Measurements from ENCODE around the gene PUM1.

GRCh38 chr1:31038360-31038759 is 27.2 kb downstream of the PUM1 start:
- TF ChIP-seq POLR2A (IDR thresholded peaks at IDR 0.05; ENCODE audit: low read depth, low read length): no peak
- no peak for TF ChIP-seq CTCF (conservative IDR thresholded peaks at IDR 0.05; ENCODE audit: low read depth, low read length)
- TF ChIP-seq SMC3 (IDR thresholded peaks at IDR 0.05; ENCODE audit: low read depth, low read length): no peak
- TF ChIP-seq ELK1 (IDR thresholded peaks at IDR 0.05; ENCODE audit: borderline replicate concordance, low read depth, low read length): no peak
- no peak for TF ChIP-seq RAD21 (IDR thresholded peaks at IDR 0.05; ENCODE audit: low read length)
- TF ChIP-seq MXI1 (IDR thresholded peaks at IDR 0.05; ENCODE audit: borderline replicate concordance, low read depth, low read length): no peak

Measured in IMR-90 (cell line).